Measurements from ENCODE around the gene TMEM121B. TPM values are rescaled to one million over a fixed set of nuclear protein-coding genes. Genes with fewer than 3 reads are reported as not detected.

The TMEM121B gene
- polyA plus RNA-seq, 3 donors: 0.64 to 1.1 (median 0.89) TPM

- no peak for DNase-seq (ENCODE audit: low read depth in 3 of 3, low spot score in 2 of 3)
Measured at GRCh38 chr22:17097062-17097461, 24.1 kb downstream of the TMEM121B start.

DNA sequence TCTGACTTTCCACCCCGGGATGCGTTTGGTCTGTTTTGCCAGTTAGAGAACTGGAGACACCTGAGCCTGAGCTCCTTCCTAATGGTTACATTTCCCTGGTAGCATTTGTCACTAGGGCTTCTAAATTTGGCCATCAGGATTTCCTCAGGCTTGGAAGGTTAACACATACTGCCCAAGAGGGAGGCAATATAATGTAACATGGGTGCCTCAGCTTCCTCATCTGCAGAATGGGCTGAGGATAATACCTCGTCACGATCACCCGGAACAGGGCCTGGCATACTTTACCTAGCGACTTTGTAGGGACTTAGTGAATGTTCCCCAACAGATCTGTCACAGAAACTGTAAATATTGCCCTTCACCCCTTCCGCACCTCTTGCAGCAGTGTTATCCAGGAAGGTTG, 25.1 kb downstream of the TMEM121B start:
- DNase-seq (ENCODE audit: low read depth in 3 of 3, low spot score in 2 of 3): no peak

GRCh38 chr22:17095538-17095937, 25.6 kb downstream of the TMEM121B start:
- no peak for DNase-seq (ENCODE audit: low read depth in 3 of 3, low spot score in 2 of 3)

GRCh38 chr22:17093081-17093480, 28.1 kb downstream of the TMEM121B start:
- no peak for DNase-seq (ENCODE audit: low read depth in 3 of 3, low spot score in 2 of 3)

GRCh38 chr22:17091851-17092250, 29.3 kb downstream of the TMEM121B start:
- no peak for DNase-seq (ENCODE audit: low read depth in 3 of 3, low spot score in 2 of 3)

DNA sequence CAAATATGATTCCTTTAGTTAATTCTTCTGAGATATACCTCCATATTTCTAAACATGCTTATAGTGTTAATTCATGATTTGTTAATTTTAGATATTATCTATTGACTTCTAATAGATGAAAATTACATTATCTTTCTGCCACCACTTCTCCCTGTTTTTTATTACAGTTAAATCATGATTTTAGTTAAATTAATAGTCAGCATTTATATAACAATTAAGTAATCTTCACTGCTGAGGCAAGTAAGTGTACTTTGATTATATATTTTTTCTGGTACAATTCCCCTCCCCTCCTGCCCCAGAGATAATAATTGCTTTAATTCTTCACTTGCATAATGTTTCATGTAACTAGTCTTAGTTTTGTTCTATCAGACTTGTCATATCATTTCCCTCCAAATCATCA, 30.6 kb downstream of the TMEM121B start:
- no peak for DNase-seq (ENCODE audit: low read depth in 3 of 3, low spot score in 2 of 3)

DNA sequence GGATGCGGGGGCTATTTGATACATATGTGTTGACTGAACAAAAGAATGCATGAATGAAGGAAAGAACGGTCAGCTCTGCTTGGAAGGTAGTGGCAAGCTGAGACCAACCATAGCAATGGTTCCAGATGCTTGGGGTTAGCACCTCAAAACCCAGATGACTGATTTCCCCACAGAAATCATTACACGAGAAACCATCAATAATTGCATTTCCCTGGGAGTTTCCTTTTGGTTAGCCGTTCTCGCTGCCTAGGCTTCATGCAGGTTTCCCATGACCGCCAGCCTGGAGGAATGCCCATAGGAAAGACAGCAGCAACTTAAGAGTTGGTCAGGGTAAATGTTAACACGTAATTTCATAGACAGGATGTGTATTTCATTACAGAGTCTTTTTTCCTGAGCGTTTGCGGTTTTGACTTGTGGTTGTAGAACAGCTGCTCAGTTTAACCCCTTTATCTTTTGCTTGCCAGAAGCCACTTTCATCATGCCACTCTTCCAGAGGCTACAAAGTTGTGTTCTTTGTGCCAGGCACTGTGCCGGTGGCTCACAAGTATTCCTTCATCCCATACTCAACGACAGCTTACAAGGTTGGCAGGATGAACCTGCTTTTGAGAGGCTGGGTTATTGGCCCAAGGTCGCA, 33.5 kb downstream of the TMEM121B start:
- no peak for DNase-seq (ENCODE audit: low read depth in 3 of 3, low spot score in 2 of 3)

DNA sequence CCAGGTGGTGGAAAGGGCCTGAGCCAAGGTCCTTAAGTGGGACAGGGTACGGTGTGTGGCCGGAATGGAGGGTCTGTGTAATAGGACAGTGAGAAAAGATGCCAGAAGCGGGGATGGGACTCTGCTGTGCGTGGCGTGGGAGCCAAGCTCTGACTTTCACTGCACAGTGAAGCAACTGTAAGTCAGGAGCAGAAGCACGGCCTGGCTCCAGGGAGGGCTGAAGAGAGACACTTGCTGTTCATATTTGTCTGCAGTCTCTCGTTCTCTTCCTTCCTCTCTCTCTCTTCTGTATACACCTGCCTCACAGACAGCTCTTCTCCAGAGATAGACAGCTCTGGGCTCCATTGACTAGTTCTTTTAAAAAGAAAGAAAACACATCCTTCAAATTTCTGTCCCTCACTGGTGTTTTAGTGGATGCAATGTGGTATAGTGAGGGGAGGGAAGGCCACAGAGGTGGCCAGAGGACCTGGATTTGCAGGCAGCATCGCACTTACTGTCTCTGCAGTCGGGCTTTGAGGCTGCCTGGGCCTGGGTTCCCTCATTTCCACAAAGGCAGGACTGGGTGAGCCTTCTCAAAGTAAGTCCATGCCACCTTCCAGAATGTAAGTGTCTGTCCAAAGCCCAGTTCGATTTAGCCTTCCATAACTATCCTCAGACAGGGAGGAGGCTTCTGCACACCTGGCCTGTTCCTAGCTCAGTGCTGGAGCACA, 34.2 kb downstream of the TMEM121B start:
- DNase-seq (ENCODE audit: low read depth in 3 of 3, low spot score in 2 of 3): no peak

DNA sequence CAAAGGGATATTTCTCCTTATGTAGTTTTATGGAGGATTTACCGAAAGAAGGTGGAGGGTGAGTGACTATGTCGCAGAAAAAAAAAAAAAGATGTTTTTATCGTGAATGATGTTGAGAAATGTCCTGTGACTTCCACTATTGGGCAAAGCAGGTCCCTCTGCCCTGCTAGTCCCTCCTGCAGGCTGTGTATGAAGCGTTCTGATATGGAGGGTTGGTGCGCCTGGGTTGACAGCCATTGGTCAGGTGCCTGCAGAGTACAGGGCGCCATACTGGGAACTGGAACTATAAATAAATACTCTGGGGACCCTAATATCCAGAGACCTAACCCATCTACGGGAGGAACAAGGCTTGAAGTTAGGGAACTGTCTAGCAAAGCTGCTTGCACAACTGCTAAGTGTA, 34.9 kb downstream of the TMEM121B start:
- no peak for DNase-seq (ENCODE audit: low read depth in 3 of 3, low spot score in 2 of 3)

GRCh38 chr22:17085277-17086181, 35.6 kb downstream of the TMEM121B start:
- DNase-seq (ENCODE audit: low read depth in 3 of 3, low spot score in 2 of 3): no peak

- DNase-seq (ENCODE audit: low read depth in 3 of 3, low spot score in 2 of 3): peak; percentile 48 to 83 (median 67)
Measured at GRCh38 chr22:17084554-17085276, 36.4 kb downstream of the TMEM121B start, which contains the start of gene IL17RA. Gene IL17RA (plus strand): TSS chr22:17085000. CDS start chr22:17085092, 92 bp downstream.

DNA sequence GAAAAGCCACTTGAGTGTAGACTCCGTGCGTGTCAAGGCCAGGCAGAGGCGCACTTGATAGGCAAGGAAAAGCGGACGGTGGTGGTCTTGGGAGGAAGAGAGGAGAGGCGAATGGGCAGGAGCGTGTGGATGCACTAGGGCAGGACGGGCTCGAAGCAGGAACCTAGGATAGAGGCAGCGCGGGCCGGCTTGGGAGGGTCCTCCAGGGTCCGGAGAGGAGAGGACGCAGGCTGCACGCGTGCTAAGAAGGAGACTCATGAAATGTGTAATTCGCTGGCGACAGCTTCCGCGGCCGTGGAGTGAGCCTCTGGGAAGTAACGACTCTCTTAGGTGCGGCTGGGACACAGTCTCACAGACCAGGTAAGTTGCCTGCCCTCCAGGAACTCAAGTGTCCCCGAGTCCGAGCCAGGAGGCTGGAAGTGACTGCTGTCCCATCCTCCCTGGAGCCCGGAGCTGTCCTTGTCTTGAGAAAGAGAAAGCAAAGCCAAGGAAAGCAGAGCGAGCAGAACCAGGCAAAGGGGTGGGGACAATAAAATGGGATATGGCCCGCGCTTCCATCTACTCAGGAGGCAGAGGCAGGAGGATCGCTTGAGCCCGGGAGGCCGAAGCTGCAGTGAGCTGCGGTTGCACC, 37.2 kb downstream of the TMEM121B start:
- DNase-seq (ENCODE audit: low read depth in 3 of 3, low spot score in 2 of 3): no peak

DNA sequence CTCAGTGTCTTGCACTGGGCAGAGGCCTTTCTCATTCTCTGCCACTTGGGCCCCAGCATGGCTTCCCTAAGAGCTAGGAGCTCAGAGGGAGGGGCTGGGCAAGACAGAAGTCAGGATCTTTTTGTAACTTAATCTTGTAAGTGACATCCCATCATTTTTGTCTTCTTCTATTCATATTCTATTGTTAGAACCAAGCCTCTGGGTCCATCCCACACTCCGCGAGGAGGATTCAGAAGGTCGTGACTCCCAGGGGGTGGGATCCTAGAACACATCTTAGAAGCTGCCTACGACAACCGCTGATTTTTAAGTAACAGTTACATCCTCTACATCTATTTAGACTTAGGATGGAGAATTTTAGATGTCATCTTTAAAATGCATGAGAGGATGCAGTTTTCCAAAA, 37.9 kb downstream of the TMEM121B start:
- no peak for DNase-seq (ENCODE audit: low read depth in 3 of 3, low spot score in 2 of 3)

- no peak for DNase-seq (ENCODE audit: low read depth in 3 of 3, low spot score in 2 of 3)
Measured at GRCh38 chr22:17079572-17079971, 41.6 kb downstream of the TMEM121B start.

GRCh38 chr22:17077255-17077654, 43.9 kb downstream of the TMEM121B start:
- DNase-seq (ENCODE audit: low read depth in 3 of 3, low spot score in 2 of 3): no peak

DNA sequence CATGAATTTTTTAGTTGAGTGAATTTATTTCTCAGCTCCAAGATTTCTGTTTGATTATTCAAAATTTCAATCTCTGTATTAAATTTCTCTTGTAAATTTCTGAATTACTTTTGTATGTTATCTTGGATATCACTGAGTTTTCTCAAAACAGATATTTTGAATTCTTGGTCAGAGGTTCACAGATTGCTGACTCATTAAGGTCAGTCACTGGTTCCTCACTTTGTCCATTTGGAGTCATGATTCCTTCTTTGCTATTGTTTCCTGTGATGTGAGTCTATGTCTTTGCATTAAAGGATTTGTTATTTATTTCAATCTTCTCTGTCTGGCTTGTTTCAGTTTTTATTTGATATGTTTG, 46.5 kb downstream of the TMEM121B start:
- no peak for DNase-seq (ENCODE audit: low read depth in 3 of 3, low spot score in 2 of 3)

- no peak for DNase-seq (ENCODE audit: low read depth in 3 of 3, low spot score in 2 of 3)
Measured at GRCh38 chr22:17072877-17073276, 48.3 kb downstream of the TMEM121B start.
